Endothelial cell of umbilical vein (primary cell): ENCODE data around the gene OR14A16. TPM values are rescaled to one million over a fixed set of nuclear protein-coding genes. Genes with fewer than 3 reads are reported as not detected.

Experiments
- BruUV-seq: library from RNA; stranded (reverse); fragments of 400-500 nt; replicated peaks from 2 replicates; lab custom pipeline; 2021; lab: Mats Ljungman, UMichigan
- CTCF ChIA-PET: fragments of 300-600, 350-600 bp; sonication (Branson Sonifier 250); formaldehyde crosslinking; loops from one replicate; lab custom pipeline; 2021; ENCODE audit warnings: antibody characterized with exemption, inconsistent platforms; lab: Charles Lee
- POLR2A ChIA-PET: fragments of 300-600, 350-600 bp; sonication (Branson Sonifier 250); formaldehyde crosslinking; loops from one replicate; lab custom pipeline; 2021; ENCODE audit warnings: antibody characterized with exemption, inconsistent platforms; lab: Charles Lee
- DNase-seq: peaks from one replicate; pipeline ENCODE4 v3.0.0-alpha.2; 2011; ENCODE audit warnings: low read depth, low spot score
- FAIRE-seq: peaks from 2 replicates; lab custom pipeline; 2011; peaks lifted over from hg19 to GRCh38; lab: Jason Lieb, UNC
- H2AFZ ChIP-seq: 2 replicates; pipeline ENCODE4 v1.6.0; 2012; ENCODE audit warnings: low read depth, low read length, control low read depth, inconsistent platforms
- H3K27ac ChIP-seq: 2 replicates; pipeline ENCODE4 v1.5.1; 2011; ENCODE audit warnings: low read depth, mild to moderate bottlenecking, control low read depth, low read length, moderate library complexity; ENCODE audit not compliant: insufficient read depth
- H3K27me3 ChIP-seq, 2 experiments: 2 replicates each; pipeline versions ENCODE4 v1.6.0 to v1.6.1; 2011; ENCODE audit warnings: low read length in 2 of 2, mixed read lengths in 1 of 2; ENCODE audit not compliant: control insufficient read depth in 2 of 2, insufficient read depth in 2 of 2
- H3K36me3 ChIP-seq, 2 experiments: 2 replicates in 1 of 2; 3 replicates in 1 of 2; pipeline ENCODE4 v1.5.1; 2011; ENCODE audit warnings: low read length in 2 of 2, mild to moderate bottlenecking in 1 of 2, moderate library complexity in 1 of 2; ENCODE audit not compliant: control insufficient read depth in 2 of 2, insufficient read depth in 2 of 2; ENCODE audit errors: extremely low read depth in 1 of 2
- H3K4me1 ChIP-seq: 3 replicates; pipeline ENCODE4 v1.5.1; 2011; ENCODE audit warnings: mild to moderate bottlenecking, low read length; ENCODE audit not compliant: control insufficient read depth, insufficient read depth; ENCODE audit errors: extremely low read depth
- H3K4me2 ChIP-seq: 2 replicates; pipeline ENCODE4 v1.6.1; 2011; ENCODE audit warnings: low read length, control low read depth, mixed read lengths; ENCODE audit not compliant: insufficient read depth
- H3K4me3 ChIP-seq, 3 experiments: fragments of 200-600 bp in 1 of 3; sonication (generic), shearing (Covaris generic) in 1 of 3; replicated peaks in 1 of 3; 2 replicates each; pipeline ENCODE4 v1.5.1; 2011 to 2016; ENCODE audit warnings: control low read depth in 3 of 3, low read length in 3 of 3, mild to moderate bottlenecking in 2 of 3, inconsistent platforms in 1 of 3, low read depth in 1 of 3, moderate library complexity in 1 of 3; ENCODE audit not compliant: insufficient read depth in 1 of 3
- H3K79me2 ChIP-seq: 2 replicates; pipeline ENCODE4 v1.6.0; 2012; ENCODE audit warnings: low read length, inconsistent platforms; ENCODE audit not compliant: control insufficient read depth, insufficient read depth
- H3K9ac ChIP-seq: replicated peaks from 2 replicates; pipeline ENCODE3; 2011; ENCODE audit warnings: low read length, control low read depth; ENCODE audit not compliant: insufficient read depth; ENCODE audit errors: extremely low read depth
- H3K9me1 ChIP-seq: replicated peaks from 3 replicates; pipeline ENCODE4 v1.6.0; 2011; ENCODE audit warnings: mild to moderate bottlenecking, low read length; ENCODE audit not compliant: control insufficient read depth, insufficient read depth; ENCODE audit errors: extremely low read depth
- H3K9me3 ChIP-seq: replicated peaks from 2 replicates; pipeline ENCODE4 v1.5.1; 2012; ENCODE audit warnings: low read length, inconsistent platforms; ENCODE audit not compliant: control insufficient read depth, insufficient read depth
- H4K20me1 ChIP-seq: replicated peaks from 2 replicates; pipeline ENCODE3; 2011; ENCODE audit warnings: mild to moderate bottlenecking, low read length; ENCODE audit not compliant: control insufficient read depth, insufficient read depth; ENCODE audit errors: extremely low read depth
- CTCF ChIP-seq, 2 donors: IDR thresholded peaks; 1 replicate in 1 of 2; 2 replicates in 1 of 2; pipeline ENCODE4 v1.5.1; 2011; ENCODE audit warnings: low read length in 2 of 2, mild to moderate bottlenecking in 2 of 2, moderate library complexity in 2 of 2, control low read depth in 1 of 2, inconsistent platforms in 1 of 2, low read depth in 1 of 2; ENCODE audit not compliant: insufficient read depth in 1 of 2; ENCODE audit errors: extremely low read depth in 1 of 2
- EZH2 ChIP-seq: IDR thresholded peaks from 2 replicates; pipeline ENCODE4 v1.6.1; 2012; ENCODE audit warnings: borderline replicate concordance, low read depth, mild to moderate bottlenecking, moderate library complexity, low read length, inconsistent platforms; ENCODE audit not compliant: severe bottlenecking
- FOS ChIP-seq: IDR thresholded peaks from 2 replicates; pipeline ENCODE4 v1.6.1; 2011; ENCODE audit warnings: mild to moderate bottlenecking, low read length, moderate library complexity, borderline replicate concordance; ENCODE audit not compliant: insufficient read depth
- GATA2 ChIP-seq: IDR thresholded peaks from 2 replicates; pipeline ENCODE4 v1.7.0; 2011; ENCODE audit warnings: low read depth, mild to moderate bottlenecking, moderate library complexity, mixed read lengths, low read length; ENCODE audit not compliant: insufficient read length, insufficient read depth
- JUN ChIP-seq: IDR thresholded peaks from 2 replicates; pipeline ENCODE4 v1.6.1; 2011; ENCODE audit warnings: borderline replicate concordance, low read depth; ENCODE audit not compliant: insufficient read length, insufficient read depth
- MAX ChIP-seq: IDR thresholded peaks from 2 replicates; pipeline ENCODE4 v1.6.1; 2011; ENCODE audit not compliant: insufficient read depth, insufficient read length
- MYC ChIP-seq: IDR thresholded peaks from one replicate; pipeline ENCODE4 v1.6.1; 2011; ENCODE audit warnings: mild to moderate bottlenecking, low read depth, low read length
- POLR2A ChIP-seq: IDR thresholded peaks from 2 replicates; pipeline ENCODE4 v1.6.1; 2012; ENCODE audit warnings: low read depth, mild to moderate bottlenecking, control low read depth, low read length
- POLR2AphosphoS5 ChIP-seq: IDR thresholded peaks from 2 replicates; pipeline ENCODE4 v1.6.1; 2012; ENCODE audit warnings: low read depth, mild to moderate bottlenecking, control low read depth, low read length, moderate library complexity; ENCODE audit not compliant: insufficient read depth
- dilution Hi-C: fragments of 300-500 bp; cut with MboI; formaldehyde crosslinking; loops from one replicate; pipeline ENCODE4 v1.15.0; 2019; ENCODE audit warnings: low sequenced_read_pairs; ENCODE audit not compliant: extremely low pct_ligation_motif_present
- intact Hi-C: fragments of 100-400 bp; cut with micrococcal nuclease; formaldehyde crosslinking; loops from one replicate; pipeline ENCODE4 v1.10.0; 2022
- polyA plus RNA-seq, 4 experiments: library from polyadenylated mRNA; depleted of rRNA in 3 of 4; stranded (reverse) in 3 of 4; unstranded in 1 of 4; fragments of >200 nt; gene quantifications; 2 replicates each; pipeline versions ENCODE4 v1.2.1 to v1.2.3, GENCODE V29; 2011 to 2012; ENCODE audit warnings: missing spikeins in 1 of 4
- total RNA-seq: library from RNA; stranded (reverse); gene quantifications from 2 replicates; pipeline ENCODE4 v1.2.3, GENCODE V29; 2021

OR14A16 gene
- total and polyA plus RNA-seq, 2 donors (not counting 3 experiments of a cell fraction or from before 2014, with no cell fraction given) = not detected

GRCh38 chr1:247812637-247813036 is 11.3 kb downstream of the OR14A16 start:
- H3K27me3 ChIP-seq = no peaks in the 10 kb centered on the region
- POLR2A ChIA-PET = no interaction called here
- H3K79me2 ChIP-seq = no peaks in the 10 kb centered on the region
- H2AFZ ChIP-seq = no peak overlapping the region
- no peak for DNase-seq
- no peaks in the 10 kb centered on the region for H3K36me3 ChIP-seq
- H4K20me1 ChIP-seq = no peaks in the 10 kb centered on the region
- no peak overlapping the region for H3K4me3 ChIP-seq
- H3K4me1 ChIP-seq = no peaks in the 10 kb centered on the region
- no peak overlapping the region for H3K4me2 ChIP-seq
- H3K9me1 ChIP-seq = no peaks in the 10 kb centered on the region
- intact Hi-C loops = no loop called here
- TF ChIP-seq FOS (no peak), MAX (no peak), GATA2 (no peak), POLR2AphosphoS5 (no peak), POLR2A (no peak), EZH2 (no peak), JUN (no peak), MYC (no peak), CTCF (IDR thresholded peaks at IDR 0.05; ENCODE audit: extremely low read depth in 1 of 2, insufficient read depth in 1 of 2, low read depth in 1 of 2, low read length in 2 of 2) (no peak)
- CTCF ChIA-PET = no interaction called here
- no peak overlapping the region for H3K9ac ChIP-seq
- FAIRE-seq = no peak
- dilution Hi-C loops = no loop called here
- BruUV-seq = no TSS peak
- H3K27ac ChIP-seq = no peak overlapping the region
- H3K9me3 ChIP-seq = no peaks in the 10 kb centered on the region
